GM21737 (cell line): Measurements from ENCODE around the gene SLC7A11.
A peak's percentile ranks its signal among the peaks of the same experiment; 100 is the strongest.
"Not testable (repeated sequence)": the region's sequence is repeated elsewhere in the genome, so short reads cannot be mapped to it uniquely, and the experiment has no call there.

Experiments used
- ATAC-seq: cut with Tn5 transposase; IDR thresholded peaks from one replicate; pipeline ENCODE4 v1.9.1; 2021; ENCODE audit warnings: mild to moderate bottlenecking, moderate library complexity; ENCODE audit not compliant: unreplicated experiment

The SLC7A11 gene

DNA sequence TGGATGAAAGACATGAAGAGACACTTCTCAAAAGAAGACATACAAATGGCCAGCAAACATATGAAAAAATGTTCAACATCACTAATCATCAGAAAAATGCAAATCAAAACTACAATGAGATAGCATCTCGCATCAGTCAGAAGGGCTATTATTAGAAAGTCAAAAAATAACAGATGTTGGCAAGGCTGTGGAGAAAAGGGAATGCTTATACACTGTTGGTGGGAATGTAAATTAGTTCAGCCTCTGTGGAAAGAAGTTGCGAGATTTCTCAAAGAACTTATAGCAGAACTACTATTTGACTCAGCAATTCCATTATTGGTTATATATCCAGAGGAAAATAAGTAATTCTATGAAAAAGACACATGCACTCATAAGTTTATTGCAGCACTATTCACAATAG, 31.6 kb downstream of the SLC7A11 start:
- ATAC-seq: not testable (repeated sequence)

DNA sequence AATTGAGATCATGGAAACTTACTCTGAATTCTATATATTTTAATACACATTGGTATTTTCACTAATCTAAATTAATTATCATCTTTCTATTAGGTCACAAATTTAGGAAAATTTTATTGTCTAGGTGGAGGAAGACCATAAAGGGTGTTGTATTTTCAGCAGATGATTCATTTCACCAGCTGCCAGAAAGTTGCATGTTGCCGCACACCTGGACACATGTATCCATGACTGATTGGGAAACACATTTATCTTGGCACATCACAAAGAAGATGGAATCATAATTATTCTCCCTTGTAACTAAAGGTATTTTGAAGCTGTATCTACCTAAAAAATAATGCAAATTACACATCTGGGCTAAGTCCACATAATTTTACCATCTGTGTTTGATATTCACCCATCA, 33.1 kb downstream of the SLC7A11 start:
- no peak for ATAC-seq

DNA sequence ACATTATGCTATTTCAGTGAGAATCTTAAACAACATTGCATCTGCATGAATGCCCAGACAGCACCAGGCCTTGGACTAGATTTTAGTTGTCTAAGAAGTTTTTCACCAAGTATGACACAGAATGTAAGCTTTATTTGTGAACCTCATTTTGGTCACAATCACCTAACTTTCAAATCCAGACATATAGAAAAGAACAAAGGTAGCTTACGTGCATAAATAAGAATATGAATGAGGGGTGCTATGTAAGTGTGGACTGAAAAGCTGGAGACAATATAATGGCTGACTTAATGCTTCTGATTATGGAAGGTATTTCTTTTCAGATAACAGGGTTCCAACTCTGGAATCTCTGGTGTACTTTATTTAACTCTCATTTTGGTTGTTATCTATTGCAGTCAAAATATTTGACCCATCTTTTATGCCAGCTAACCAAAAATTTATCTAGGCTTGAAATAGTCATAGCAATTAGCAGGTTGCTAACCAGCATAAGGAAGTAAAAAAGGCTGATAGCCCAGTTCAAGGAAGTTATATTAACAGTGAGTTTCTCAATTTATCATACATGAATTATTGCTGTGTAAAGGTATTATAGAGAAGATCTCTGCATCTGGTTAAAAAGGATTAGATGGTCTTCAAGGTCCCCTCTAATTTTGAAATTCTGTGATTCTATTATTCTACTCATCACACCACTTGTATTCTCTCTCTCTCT, 36.5 kb downstream of the SLC7A11 start:
- ATAC-seq: no peak

DNA sequence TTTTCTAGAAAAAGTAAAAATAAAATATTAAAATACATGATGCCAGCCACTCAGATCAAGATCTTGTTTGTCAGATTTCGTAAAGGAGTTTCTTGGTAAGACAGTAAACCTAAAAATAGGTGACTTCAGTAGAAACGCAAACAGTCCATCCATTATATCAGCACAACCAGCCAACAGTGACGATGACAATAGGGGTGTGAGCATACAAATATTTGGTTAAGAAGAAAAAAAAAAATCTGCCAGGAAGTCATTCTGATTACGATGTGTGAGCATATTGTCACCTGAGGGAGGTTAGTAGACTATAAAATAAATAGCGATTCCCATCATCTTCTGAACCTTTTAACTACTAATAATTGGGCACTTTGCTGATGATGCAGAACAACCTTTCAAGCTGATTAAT, 37.6 kb downstream of the SLC7A11 start:
- no peak for ATAC-seq

DNA sequence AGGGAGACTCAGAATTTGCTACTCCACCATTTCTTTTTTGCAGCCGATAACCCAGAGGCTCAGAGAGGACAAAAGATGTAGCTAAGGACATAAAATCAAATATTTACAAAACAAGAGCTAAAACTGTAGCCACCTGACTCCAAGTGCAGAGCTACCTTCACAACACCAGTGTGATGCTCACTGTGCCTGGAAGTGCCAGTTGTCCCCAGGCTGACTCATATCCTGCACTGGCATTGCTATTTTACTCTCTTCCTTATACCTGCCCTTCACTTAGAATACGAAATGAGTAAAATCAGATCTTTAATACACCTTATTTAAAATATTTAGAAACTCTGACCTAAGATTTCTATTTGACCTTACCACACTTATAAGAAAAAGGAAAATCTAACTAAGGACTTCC, 39.5 kb downstream of the SLC7A11 start:
- no peak for ATAC-seq

DNA sequence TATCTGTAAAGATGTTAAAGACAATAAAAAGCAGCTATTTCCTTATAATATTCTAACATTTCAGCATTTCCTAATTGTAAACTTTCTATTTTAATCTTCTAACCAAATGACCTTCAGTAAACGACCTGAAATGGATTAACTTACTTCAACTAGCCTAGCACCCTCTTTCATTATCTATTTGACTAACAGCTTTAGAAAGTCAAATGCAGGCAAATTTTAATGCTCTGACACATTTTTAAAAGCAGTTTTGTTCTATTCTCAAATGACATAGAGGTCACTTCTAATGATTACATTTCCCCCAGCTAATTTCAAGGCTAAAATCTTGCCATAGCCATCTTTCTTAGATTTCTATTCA, 41.9 kb downstream of the SLC7A11 start:
- no peak for ATAC-seq

DNA sequence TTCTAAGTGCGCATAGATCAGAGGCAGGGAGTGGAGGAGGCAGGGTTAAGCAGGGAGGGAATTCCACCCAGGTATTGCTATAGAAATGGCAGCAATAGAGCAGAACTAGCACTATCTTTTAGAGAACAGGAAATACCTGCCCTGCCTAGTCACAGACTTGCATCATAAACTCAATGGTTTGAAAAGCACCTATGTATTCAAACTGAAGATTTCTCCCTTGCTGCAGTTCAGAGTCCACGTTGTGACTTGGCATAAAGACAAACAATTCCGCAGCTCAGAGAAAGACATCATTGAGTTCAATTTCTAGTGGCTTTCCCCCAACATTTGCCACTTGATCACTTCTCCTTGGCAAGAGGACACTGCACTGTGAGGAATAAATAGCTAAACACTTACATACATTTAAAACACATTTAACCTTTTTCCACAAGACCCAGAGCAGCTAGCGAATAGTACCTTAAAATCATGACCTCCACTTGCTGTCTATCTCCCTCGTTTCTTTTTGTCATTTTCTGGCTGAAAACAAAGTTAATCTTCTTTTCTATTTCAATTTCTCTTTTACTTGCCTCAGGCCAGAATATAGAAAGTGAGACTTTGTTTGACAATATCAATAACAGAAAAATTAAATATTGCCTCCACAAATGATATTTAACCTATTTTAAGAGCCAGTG, 42.4 kb downstream of the SLC7A11 start:
- ATAC-seq: no peak

DNA sequence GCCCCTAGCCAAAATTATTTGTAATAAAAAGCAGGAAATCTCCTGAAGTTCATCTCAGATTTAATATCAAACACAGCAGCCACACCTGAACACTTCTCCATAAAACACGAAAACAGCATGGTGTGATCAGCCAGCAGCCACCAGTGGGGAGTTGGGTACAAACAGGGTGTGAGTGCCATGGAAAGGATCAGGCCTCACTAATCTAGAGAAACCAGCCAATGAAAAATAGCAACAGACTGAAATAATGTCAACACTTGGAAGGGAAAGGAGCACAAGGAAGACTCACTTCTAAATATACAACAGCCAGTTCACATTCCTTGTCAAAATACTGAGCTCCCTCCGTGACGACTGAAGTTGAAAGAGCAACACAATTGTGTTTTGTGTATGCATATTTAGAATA, 46.0 kb downstream of the SLC7A11 start:
- no peak for ATAC-seq

DNA sequence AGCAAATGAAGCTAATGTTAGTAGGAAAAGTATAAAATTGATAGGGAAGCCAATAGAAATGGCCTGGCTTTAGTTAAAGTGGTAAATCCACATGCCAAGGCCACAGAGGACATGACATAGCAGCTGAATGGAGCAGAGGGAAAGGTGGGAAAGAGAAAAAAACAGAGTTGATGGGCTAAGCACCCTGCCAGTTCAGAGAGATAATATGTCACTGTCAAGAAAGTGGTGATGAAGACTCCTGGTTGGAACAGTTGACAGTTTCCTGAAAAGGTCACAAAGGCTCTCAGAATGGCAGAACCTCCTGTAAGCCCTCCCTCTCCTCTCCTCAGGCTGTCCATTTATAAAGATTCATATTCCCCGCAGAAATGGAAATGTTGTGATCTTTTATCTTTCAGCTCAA, 48.2 kb downstream of the SLC7A11 start:
- ATAC-seq: no peak

DNA sequence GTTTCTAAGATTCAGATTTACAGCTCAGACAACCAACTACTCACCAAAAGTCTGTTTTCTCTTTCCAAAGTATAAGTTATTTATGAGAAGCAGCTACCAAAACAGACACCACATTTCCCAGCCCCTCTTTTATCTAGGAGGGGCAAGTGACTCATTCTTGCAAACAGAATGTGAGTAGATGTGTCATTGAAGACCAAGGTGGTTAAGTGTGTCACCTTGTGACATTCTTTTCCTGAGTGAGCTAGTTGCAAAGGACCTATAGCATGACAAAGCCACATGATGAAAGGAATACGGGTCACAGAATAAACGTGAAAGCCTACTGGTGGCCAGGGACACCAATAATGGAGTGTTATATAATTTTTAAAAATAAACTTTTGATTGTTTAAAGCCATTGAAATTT, 50.0 kb downstream of the SLC7A11 start:
- ATAC-seq: no peak

DNA sequence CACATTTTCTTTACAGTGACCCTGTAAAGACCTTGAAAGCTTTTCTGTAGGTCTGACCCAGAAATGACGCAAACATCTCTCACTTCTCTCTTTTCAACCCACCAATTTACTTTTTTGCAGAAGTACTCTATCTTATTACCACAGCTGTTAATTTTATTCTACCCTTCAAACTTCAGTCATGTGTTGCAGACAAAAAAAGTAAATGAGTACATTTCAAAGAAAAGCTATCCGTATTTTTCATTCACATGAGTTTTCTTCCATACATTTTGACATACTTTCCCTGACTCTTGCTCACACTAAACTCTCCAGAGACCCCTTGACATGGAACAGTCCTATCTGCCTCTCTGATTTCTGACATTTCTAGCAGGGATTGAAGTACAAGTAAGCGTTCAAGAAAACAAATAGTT, 51.7 kb downstream of the SLC7A11 start:
- peak; percentile 97 for ATAC-seq

DNA sequence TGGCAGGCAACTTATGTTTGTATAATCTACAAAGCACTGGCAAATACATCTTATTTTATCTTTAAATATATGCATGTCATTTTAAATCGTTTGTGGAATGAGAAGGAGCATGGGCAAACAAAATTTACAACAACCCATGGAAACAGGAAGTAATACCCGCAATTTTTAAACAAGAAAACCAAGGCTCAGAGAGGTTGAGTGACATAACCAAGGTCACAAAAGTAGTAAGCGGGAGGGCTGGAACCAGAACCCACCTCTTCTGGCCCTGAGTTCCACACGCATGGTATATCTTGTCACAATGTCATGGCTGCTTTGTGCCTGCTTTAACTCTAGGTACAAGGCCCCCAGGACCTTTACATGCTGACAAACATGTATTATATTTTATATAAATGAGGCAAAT, 52.9 kb downstream of the SLC7A11 start:
- ATAC-seq: no peak

DNA sequence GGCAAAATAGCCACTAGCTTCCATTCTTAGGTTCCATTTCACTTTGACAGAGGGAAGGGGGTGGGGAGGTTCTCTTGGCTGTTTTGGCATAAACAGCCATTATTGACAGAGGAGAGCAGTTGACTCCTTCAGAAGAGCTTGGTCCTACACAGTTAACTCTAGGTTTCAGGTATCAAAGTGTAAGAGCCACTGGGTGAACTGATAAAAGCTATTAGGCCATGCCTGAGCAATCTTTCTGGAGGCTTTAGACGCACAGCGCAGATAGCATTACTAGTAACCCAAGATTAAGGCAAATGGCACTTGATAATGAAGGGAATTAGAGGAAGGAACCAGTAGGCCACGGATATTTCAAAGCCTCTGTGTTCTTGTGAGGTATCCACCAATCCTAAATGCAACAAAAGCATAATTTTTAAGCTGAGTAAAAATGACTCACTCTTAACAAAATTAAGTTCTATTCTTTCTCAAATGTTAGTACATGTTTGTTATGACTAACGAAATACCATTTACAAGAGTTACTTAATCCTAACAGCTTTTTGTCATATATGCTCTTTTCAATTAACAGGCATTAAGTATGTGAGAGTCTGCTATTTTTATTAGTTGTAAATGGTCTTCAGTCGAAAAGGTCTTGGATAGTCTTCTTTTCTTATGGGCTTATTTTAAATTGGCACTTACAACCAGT, 53.6 kb downstream of the SLC7A11 start:
- no peak for ATAC-seq

DNA sequence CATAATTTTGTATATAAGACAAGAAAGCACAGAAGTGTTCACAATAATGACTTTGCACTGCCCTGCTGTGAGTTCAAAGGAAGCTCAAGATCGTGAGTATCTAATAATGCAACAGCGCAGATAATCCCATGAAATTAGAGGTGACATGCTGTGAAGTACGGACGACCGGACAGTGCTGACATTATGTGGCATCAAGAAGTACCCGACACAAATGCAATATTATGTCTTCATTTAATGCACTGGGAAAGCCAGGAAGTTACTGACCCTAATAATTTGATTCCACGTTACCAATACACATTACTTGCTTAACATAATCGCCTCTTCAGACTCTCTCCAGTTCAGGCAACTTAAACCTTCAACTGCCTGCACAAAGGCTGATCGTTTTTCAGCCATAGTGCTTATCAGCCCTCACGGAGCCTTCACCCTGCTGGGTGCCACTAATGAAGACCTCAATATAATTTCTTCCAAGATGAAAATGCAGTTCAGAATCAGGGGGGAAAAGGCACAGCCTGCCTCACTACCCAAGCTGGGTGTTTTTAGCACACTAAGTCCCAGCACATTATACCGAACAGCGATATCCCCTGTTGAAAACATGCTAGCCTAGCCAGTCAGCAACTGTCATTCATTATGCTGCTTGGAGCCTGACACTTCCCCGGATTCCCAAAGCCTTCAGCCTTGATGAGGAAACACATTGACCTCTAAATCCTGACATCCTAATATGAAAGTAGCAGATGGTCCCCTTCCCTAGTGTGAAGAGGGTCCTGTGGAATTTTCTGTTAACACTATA, 56.1 kb downstream of the SLC7A11 start:
- ATAC-seq: no peak

DNA sequence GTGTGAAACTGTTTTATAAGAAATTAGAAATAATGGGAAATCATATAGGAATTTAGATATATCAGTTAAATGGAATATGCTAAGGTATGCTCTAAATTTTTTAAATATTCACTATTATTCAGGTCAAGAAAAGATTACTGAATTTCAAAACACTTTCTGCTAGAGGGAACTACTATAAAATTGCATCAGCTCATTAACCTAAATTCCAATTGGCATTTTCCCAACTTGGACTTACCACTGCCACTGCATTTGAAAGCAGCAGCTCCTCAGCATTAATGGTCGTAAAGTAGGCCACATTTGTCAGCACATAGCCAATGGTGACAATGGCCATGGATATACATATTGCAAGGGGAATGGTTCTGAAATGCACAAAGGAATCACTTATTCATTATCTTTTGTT, 57.3 kb downstream of the SLC7A11 start:
- ATAC-seq: no peak

DNA sequence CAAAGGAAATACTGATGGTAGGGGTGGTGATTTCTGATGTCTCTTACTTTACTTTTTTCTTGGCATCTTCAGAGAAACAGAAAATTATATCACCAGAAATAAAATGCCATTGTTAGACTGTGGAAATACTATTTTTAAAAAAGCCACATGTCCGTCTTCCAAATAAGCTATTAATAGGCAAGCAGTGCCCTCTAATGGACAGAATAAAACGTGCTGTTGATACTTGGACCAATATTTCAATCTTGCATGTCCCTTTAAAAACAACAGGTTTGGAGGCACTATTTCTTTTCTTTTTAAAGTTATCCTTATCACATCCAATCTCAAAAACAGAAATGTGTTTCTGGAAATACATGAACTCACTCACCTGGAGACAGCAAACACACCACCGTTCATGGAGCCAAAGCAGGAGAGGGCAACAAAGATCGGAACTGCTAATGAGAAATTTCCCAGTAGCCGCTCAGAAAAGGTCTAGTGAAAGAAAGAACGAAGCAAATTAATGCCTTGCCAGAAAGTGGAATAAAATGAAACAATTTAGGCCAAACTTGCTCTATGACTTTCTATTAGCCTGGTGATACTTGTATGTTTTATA, 59.2 kb downstream of the SLC7A11 start:
- no peak for ATAC-seq

DNA sequence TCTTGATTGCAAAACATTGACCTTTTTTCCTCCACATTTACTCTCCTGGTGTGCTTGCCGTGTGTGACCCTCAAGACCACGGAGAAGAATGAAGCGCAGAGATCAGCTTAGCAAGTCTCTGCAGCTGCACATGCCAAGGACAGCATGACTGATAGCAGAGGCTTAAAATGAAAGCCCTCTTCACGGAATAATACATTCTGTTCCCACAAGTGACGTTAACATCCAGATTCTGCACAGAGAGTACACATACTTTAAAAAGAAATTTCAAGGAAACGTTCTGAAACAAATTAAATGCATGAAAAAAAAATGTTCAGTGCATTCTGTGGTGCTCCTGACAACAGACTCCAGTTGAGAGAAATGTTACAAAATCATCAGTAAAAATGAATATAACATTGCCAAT, 60.9 kb downstream of the SLC7A11 start:
- ATAC-seq: no peak

DNA sequence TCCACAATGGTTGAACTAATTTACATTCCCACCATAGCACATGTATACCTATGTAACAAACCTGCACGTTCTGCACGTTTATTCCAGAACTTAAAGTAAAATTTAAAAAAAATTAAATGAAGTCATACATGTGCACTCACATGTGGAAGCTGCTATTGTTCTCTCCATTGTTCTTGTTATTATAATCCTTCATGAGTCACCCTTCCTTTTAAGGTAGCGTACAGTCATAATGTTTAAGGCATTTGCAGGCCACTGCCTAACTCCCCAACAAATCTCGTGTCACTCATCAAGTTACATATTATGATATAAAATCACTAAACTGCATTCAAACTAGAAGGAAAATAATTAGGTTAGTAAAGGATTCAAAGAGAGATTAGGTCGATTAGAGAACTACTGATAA, 63.6 kb downstream of the SLC7A11 start:
- ATAC-seq: no peak

DNA sequence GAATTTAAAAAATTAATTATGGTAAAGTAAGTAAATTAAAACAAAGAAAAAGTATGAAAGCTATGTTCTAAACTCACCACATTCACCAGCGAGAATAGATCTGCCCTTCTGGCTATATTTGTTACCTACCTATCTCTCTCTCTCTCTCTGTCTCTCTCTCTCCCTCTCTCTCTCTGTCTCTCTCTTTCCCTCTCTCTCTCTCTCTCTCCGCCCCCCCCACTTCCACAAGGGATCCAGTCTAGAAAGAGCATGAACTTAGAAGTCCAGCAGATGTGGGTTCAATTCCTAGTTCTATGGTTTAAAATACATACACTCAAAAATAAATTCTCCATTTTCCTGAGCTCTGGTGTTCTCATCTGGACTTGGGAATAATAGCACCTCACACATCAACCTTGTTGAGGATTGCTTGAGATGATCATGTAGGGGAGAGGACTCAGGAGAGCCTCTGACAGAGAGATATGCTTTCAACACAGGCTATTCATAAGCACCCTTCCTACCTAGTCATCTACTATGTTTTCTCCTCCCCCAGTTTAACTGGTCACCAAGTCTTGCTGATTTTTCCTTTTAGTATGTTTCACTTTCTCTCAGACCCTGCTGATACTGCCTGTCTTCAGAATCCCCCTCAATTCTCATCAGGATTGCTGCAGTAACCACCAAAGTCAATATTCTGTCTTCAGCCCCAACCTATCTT, 64.7 kb downstream of the SLC7A11 start:
- no peak for ATAC-seq

DNA sequence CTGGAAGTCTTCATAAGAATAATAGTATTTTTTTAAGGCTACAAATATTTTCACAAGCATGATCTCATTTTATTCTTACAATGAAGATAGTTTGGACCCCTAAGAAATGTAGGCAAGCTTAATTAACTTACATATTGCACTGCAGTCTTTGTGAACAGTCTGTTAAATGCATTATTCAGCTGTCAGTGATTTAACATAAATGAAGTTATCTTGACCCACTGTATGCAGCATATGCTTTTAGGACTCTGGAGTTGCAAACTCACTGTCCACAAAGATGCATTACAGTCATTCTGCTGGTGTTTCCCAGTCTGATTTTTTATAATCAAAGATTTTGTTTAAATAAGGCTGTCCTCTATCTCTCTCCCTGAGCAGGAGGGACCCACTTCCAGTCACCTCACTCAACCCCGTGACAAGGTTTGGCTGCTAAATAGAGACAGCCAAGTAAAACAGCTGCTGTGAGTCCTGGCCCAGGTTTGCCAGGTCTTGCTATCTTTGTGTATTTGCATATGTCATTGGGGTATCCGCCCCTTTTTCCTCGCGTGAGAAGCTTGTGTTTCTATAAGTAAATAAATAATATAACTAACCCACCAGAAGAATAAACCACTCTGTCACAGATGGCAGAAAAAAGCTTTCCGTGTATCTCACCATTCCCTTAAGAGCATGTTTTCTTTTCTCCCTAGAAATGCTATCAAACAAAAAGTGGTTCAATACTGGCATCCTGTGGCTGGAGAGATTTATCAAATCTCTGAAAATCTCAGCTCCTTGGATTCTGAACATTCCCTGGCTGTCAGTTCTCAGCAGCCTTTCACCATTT, 67.0 kb downstream of the SLC7A11 start:
- ATAC-seq: no peak
